ENCODE results near the gene TSPAN18. TPM values are rescaled to one million over a fixed set of nuclear protein-coding genes. Genes with fewer than 3 reads are reported as not detected.

TSPAN18 gene
- total and polyA plus RNA-seq, 4 experiments from 2014 or later: 7.3 to 48.6 (median 18.2) TPM

- no peaks in the 10 kb centered on the region for H3K36me3 ChIP-seq (ENCODE audit: insufficient read depth, low read length)
- no peak overlapping the region for H3K4me3 ChIP-seq (ENCODE audit: low read length in 2 of 2)
- Mint-ChIP-seq H3K9me3 (peaks cover 0 to 3% (median 0%) of the 10 kb centered on the region in 8 donors), H3K27ac (peak overlapping the region in 2 of 7 donors; percentile 37 to 57), H3K27me3 (no peaks in the 10 kb centered on the region), H3K4me3 (peak overlapping the region in 1 of 8 donors; percentile 42), H3K4me1 (peaks cover 41 to 89% (median 64%) of the 10 kb centered on the region in 4 donors), H3K36me3 (peaks cover 37 to 40% of the 10 kb centered on the region in 2 donors)
- intact Hi-C loops (cut with micrococcal nuclease): no loop called here
- H3K27ac ChIP-seq (ENCODE audit: low read depth, low read length): no peak overlapping the region
- no peaks in the 10 kb centered on the region for H3K27me3 ChIP-seq (ENCODE audit: insufficient read depth, low read length)
- no peaks in the 10 kb centered on the region for H3K9me3 ChIP-seq (ENCODE audit: control insufficient read depth in 1 of 2, low read length in 2 of 2)
- peaks cover 38% of the 10 kb centered on the region for H3K4me1 ChIP-seq (ENCODE audit: insufficient read depth, low read length)
- no peak for DNase-seq
- POLR2A ChIA-PET (ENCODE audit: partially characterized antibody): interaction anchor here (1.0 kb wide), 1 partner anchor 12 kb away, joined by 3 read pairs; no protein-coding TSS in a partner anchor
- CTCF ChIA-PET (ENCODE audit: partially characterized antibody): interaction anchor here (1.1 to 1.7 kb wide), 2 partner anchors 9 to 10 kb away, joined by 3 to 5 read pairs; no protein-coding TSS in a partner anchor
These were observed 8.2 kb downstream of the TSPAN18 start for GRCh38 chr11:44734843-44735381.

- H3K4me1 Mint-ChIP-seq: peaks cover 31 to 84% (median 53%) of the 10 kb centered on the region in 4 donors
- intact Hi-C loops (cut with micrococcal nuclease): no loop called here
- no peaks in the 10 kb centered on the region for H3K27me3 Mint-ChIP-seq
- peaks cover 0 to 3% (median 0%) of the 10 kb centered on the region in 8 donors for H3K9me3 Mint-ChIP-seq
- ChIA-PET CTCF (ENCODE audit: partially characterized antibody) (interaction anchor here (1.1 to 2.8 kb wide), 3 partner anchors 8 to 38 kb away, joined by 3 to 14 read pairs (median 3); no protein-coding TSS in a partner anchor), POLR2A (ENCODE audit: partially characterized antibody) (no interaction called here)
- no peaks in the 10 kb centered on the region for H3K27me3 ChIP-seq (ENCODE audit: insufficient read depth, low read length)
- H3K4me3 Mint-ChIP-seq: no peak overlapping the region
- H3K36me3 Mint-ChIP-seq: peaks cover 37 to 40% of the 10 kb centered on the region in 2 donors
- peak overlapping the region in 4 of 7 donors; percentile 8 to 68 (median 50) for H3K27ac Mint-ChIP-seq
- H3K9me3 ChIP-seq (ENCODE audit: control insufficient read depth in 1 of 2, low read length in 2 of 2): no peaks in the 10 kb centered on the region
- peaks cover 26% of the 10 kb centered on the region for H3K4me1 ChIP-seq (ENCODE audit: insufficient read depth, low read length)
- no peak overlapping the region for H3K4me3 ChIP-seq (ENCODE audit: low read length in 2 of 2)
- H3K27ac ChIP-seq (ENCODE audit: low read depth, low read length): no peak overlapping the region
- H3K36me3 ChIP-seq (ENCODE audit: insufficient read depth, low read length): no peaks in the 10 kb centered on the region
- no peak for DNase-seq
These were observed 10.0 kb downstream of the TSPAN18 start for GRCh38 chr11:44736791-44737190.

DNA sequence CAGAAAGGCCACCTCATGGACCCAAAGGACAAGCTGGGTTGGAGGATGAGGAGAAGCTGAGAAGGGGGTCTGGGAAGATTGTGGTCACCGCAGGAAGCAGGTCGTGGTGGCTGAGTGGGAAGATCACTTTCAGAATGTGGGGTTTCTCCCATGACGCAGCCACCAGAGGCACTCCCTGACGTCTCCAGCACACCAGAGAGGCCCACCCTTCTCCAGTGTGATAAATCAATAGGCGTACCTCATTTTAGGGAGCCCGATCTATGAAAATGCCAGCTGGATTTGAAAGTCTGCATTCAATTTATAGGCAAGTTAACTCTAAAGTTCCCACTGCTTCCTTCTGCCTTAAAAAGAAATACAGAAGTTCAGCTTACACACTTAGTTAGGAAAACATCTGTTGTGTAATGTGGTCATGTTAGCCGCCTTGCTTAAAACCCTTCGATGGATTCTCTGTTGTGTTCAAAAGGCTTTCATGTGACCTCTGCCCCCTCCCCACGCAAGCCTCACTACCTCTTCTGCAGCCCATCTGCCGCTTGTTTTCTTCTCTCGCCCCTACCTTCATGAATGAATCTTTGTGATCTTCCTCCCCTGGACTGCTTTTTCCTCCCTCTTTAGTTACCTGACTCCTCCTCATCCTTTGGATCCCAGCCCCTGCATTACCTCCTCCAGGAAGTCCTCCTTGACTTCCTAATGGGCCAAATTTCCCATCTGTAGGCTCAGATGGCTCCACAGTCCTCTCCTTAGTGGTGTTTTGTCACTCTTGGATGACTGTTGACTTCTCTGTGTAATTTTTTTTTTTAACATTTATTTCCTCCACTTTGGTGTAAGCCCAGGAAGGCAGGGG, 10.7 kb downstream of the TSPAN18 start:
- Histone ChIP-seq H3K4me1 (ENCODE audit: insufficient read depth, low read length) (peaks cover 20% of the 10 kb centered on the region), H3K36me3 (ENCODE audit: insufficient read depth, low read length) (no peaks in the 10 kb centered on the region), H3K27ac (ENCODE audit: low read depth, low read length) (no peak overlapping the region), H3K9me3 (ENCODE audit: control insufficient read depth in 1 of 2, low read length in 2 of 2) (no peaks in the 10 kb centered on the region), H3K27me3 (ENCODE audit: insufficient read depth, low read length) (no peaks in the 10 kb centered on the region), H3K4me3 (ENCODE audit: low read length in 2 of 2) (no peak overlapping the region)
- Mint-ChIP-seq H3K27ac (peak overlapping the region in 6 of 7 donors; percentile 5 to 82 (median 68)), H3K36me3 (peaks cover 37 to 38% of the 10 kb centered on the region in 2 donors), H3K9me3 (peaks cover 0 to 1% (median 0%) of the 10 kb centered on the region in 8 donors), H3K27me3 (no peaks in the 10 kb centered on the region), H3K4me3 (peak overlapping the region in 1 of 8 donors; percentile 6), H3K4me1 (peaks cover 31 to 87% (median 49%) of the 10 kb centered on the region in 4 donors)
- intact Hi-C loops (cut with micrococcal nuclease): no loop called here
- ChIA-PET CTCF (ENCODE audit: partially characterized antibody) (interaction anchor here (2.8 kb wide), 1 partner anchor 37 kb away, joined by 14 read pairs; no protein-coding TSS in a partner anchor), POLR2A (ENCODE audit: partially characterized antibody) (no interaction called here)
- no peak for DNase-seq

DNA sequence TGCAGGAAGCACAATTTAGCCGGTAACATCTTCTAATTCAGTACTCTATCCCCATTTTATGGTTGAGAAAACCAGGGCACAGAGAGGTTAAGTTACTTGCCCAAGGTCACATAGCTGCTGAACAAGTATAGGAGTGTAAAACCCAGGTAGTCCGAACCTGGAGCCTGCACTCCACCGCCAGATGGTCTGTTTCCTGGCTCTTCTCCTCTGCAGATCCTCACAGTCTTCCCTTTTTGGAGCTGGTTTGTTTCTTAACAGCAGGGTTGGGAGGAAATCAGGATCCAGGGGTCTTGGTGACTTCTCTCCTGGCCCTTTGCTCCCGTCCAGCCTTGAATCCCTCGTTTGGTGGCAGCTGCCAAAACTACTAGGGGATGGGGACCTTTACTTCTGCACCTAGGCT, 12.0 kb downstream of the TSPAN18 start:
- H3K36me3 Mint-ChIP-seq: peaks cover 30 to 33% of the 10 kb centered on the region in 2 donors
- H3K9me3 Mint-ChIP-seq: no peaks in the 10 kb centered on the region
- no peak overlapping the region for H3K27ac ChIP-seq (ENCODE audit: low read depth, low read length)
- POLR2A ChIA-PET (ENCODE audit: partially characterized antibody): no interaction called here
- H3K9me3 ChIP-seq (ENCODE audit: control insufficient read depth in 1 of 2, low read length in 2 of 2): no peaks in the 10 kb centered on the region
- H3K27me3 Mint-ChIP-seq: no peaks in the 10 kb centered on the region
- peaks cover 25 to 88% (median 48%) of the 10 kb centered on the region in 4 donors for H3K4me1 Mint-ChIP-seq
- no peak for DNase-seq
- intact Hi-C loops (cut with micrococcal nuclease): no loop called here
- peaks cover 16% of the 10 kb centered on the region for H3K4me1 ChIP-seq (ENCODE audit: insufficient read depth, low read length)
- H3K27me3 ChIP-seq (ENCODE audit: insufficient read depth, low read length): no peaks in the 10 kb centered on the region
- CTCF ChIA-PET (ENCODE audit: partially characterized antibody): interaction anchor here (1.1 kb wide), 1 partner anchor 173 kb away, joined by 3 read pairs; no protein-coding TSS in a partner anchor
- no peaks in the 10 kb centered on the region for H3K36me3 ChIP-seq (ENCODE audit: insufficient read depth, low read length)
- H3K27ac Mint-ChIP-seq: peak overlapping the region in 2 of 7 donors; percentile 2 to 44
- no peak overlapping the region for H3K4me3 Mint-ChIP-seq
- no peak overlapping the region for H3K4me3 ChIP-seq (ENCODE audit: low read length in 2 of 2)

GRCh38 chr11:44740967-44741366, 14.2 kb downstream of the TSPAN18 start:
- no peak for DNase-seq
- Mint-ChIP-seq H3K36me3 (peaks cover 30 to 35% of the 10 kb centered on the region in 2 donors), H3K4me3 (no peak overlapping the region)

DNA sequence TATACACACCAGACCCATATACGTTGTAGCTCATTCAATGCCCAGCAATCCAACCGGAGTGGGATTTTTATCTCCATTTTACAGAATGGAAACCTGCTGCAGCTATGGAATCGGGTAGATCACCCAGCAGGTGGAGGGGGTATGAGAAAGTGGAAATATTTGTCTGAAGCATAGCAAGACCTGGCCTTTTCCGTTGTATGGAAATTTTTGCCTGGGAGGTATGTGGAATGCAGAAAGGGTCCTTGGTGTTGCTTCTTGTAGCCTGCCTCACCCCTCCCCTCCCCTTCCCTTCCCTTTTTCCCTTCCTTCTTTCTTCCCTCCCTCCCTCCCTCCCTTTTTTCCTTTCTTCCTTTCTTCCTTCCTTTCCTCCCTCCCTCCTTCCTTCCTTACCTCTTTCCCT, 15.2 kb downstream of the TSPAN18 start:
- Histone ChIP-seq H3K9me3 (ENCODE audit: control insufficient read depth in 1 of 2, low read length in 2 of 2) (no peaks in the 10 kb centered on the region), H3K4me1 (ENCODE audit: insufficient read depth, low read length) (peaks cover 36% of the 10 kb centered on the region), H3K27ac (ENCODE audit: low read depth, low read length) (no peak overlapping the region), H3K36me3 (ENCODE audit: insufficient read depth, low read length) (no peaks in the 10 kb centered on the region), H3K4me3 (ENCODE audit: low read length in 2 of 2) (no peak overlapping the region), H3K27me3 (ENCODE audit: insufficient read depth, low read length) (no peaks in the 10 kb centered on the region)
- peaks cover 33 to 91% (median 51%) of the 10 kb centered on the region in 4 donors for H3K4me1 Mint-ChIP-seq
- peak overlapping the region in 2 of 7 donors; percentile 62 to 81 for H3K27ac Mint-ChIP-seq
- H3K9me3 Mint-ChIP-seq: no peaks in the 10 kb centered on the region
- no peaks in the 10 kb centered on the region for H3K27me3 Mint-ChIP-seq
- no peak for DNase-seq
- H3K36me3 Mint-ChIP-seq: peaks cover 21 to 32% of the 10 kb centered on the region in 2 donors
- ChIA-PET CTCF (ENCODE audit: partially characterized antibody) (interaction anchor here (1.2 kb wide), 1 partner anchor 9 kb away, joined by 3 read pairs; no protein-coding TSS in a partner anchor), POLR2A (ENCODE audit: partially characterized antibody) (interaction anchor here (1.6 kb wide), 1 partner anchor 16 kb away, joined by 3 read pairs; the partner anchor contains the start of gene TSPAN18)
- no peak overlapping the region for H3K4me3 Mint-ChIP-seq
- intact Hi-C loops (cut with micrococcal nuclease): no loop called here

More at GRCh38 chr11:44740967-44741366, 14.2 kb downstream of the TSPAN18 start:
- H3K27ac Mint-ChIP-seq: peak overlapping the region in 3 of 7 donors; percentile 30 to 70 (median 65)
- no peaks in the 10 kb centered on the region for H3K27me3 ChIP-seq (ENCODE audit: insufficient read depth, low read length)
- ChIA-PET CTCF (ENCODE audit: partially characterized antibody) (interaction anchor here (1.0 to 1.2 kb wide), 2 partner anchors 8 to 80 kb away, joined by 3 read pairs; no protein-coding TSS in a partner anchor), POLR2A (ENCODE audit: partially characterized antibody) (interaction anchor here (1.6 kb wide), 1 partner anchor 15 kb away, joined by 3 read pairs; the partner anchor contains the start of gene TSPAN18)
- intact Hi-C loops (cut with micrococcal nuclease): no loop called here
- peaks cover 34 to 91% (median 51%) of the 10 kb centered on the region in 4 donors for H3K4me1 Mint-ChIP-seq
- peaks cover 33% of the 10 kb centered on the region for H3K4me1 ChIP-seq (ENCODE audit: insufficient read depth, low read length)
- no peak overlapping the region for H3K4me3 ChIP-seq (ENCODE audit: low read length in 2 of 2)
- H3K27ac ChIP-seq (ENCODE audit: low read depth, low read length): no peak overlapping the region
- no peaks in the 10 kb centered on the region for H3K36me3 ChIP-seq (ENCODE audit: insufficient read depth, low read length)
- H3K27me3 Mint-ChIP-seq: no peaks in the 10 kb centered on the region
- no peaks in the 10 kb centered on the region for H3K9me3 Mint-ChIP-seq
- no peaks in the 10 kb centered on the region for H3K9me3 ChIP-seq (ENCODE audit: control insufficient read depth in 1 of 2, low read length in 2 of 2)
